DMS79 treated with DMSO at 0.1 percent for 48 hours (cell line): Measurements from ENCODE around the gene PI4K2A.
"Not testable (repeated sequence)": the region's sequence is repeated elsewhere in the genome, so short reads cannot be mapped to it uniquely, and the experiment has no call there.

ENCODE experiments used
- DNase-seq: peaks from one replicate; lab custom pipeline; 2025; lab: John Stamatoyannopoulos, UW

Gene PI4K2A

GRCh38 chr10:97632949-97633884 lies 7.3 kb upstream of the PI4K2A start, which contains the start of gene MORN4:
Gene MORN4, minus strand, starts transcription at chr10:97633500. Its CDS starts 13,847 bp downstream, at chr10:97619653.
- DNase-seq, result peak; percentile 75

DNA sequence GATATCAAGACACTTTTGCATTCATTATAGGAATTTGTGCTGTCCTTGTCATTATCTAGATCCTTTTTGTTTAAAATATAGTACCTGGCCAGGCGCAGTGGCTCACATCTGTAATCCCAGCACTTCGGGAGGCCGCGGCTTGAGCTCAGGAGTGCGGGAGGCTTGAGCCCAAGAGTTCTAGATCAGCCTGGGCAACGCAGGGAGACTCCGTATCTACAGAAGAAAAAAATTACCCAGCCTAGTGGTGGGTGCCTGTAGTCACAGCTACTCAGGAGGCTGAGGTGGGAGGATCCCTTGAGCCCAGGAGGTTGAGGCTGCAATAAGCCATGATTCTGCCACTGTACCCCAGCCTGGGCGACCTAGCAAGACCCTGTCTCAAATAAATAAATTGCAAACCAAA lies 6.5 kb upstream of the PI4K2A start:
- no peak for DNase-seq

- DNase-seq, result no peak
These were observed 4.9 kb upstream of the PI4K2A start for GRCh38 chr10:97635577-97635976.

DNA sequence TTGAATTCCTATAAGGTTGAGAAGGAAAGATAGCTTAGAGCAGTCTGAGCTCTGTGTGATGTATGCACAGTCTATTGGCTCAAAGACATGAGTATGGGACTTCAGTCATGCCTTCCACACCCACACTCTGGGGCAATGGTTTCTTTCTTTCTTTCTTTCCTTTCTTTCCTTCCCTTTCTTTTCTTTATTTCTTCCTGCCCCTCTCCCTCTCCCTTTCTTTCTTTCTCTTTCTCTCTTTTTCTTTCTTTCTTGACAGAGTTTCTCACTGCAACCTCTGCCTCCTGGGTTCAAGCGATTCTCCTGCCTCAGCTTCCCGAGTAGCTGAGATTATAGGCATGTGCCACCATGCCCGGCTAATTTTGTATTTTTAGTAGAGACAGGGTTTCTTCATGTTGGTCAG lies 1.4 kb upstream of the PI4K2A start:
- not testable (repeated sequence) for DNase-seq

GRCh38 chr10:97640868-97641811 lies 669 bp downstream of the PI4K2A start:
- DNase-seq, result no peak

- DNase-seq, result not testable (repeated sequence)
These were observed 2.1 kb downstream of the PI4K2A start for GRCh38 chr10:97642471-97643159.

- no peak for DNase-seq
These were observed 3.0 kb downstream of the PI4K2A start for GRCh38 chr10:97643441-97643985.

DNA sequence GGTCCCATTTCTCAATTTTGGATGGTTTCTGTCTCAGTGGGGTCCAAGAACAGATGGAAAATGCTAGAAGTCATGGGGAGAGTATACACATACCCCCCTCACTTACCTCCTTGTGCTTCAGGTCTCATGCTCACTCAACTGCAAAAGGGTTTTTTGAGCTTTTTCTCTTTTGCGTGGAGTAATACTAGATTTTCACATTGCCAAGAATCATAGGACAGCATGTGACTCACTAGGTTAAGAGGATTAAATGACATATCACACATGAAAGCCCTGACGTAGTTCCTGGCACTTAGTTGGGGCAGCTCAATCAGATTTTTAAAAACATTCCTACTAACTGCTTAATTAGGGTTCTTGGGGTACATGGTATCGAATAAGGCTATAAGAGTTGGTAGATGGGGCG lies 4.5 kb downstream of the PI4K2A start:
- no peak for DNase-seq

DNA sequence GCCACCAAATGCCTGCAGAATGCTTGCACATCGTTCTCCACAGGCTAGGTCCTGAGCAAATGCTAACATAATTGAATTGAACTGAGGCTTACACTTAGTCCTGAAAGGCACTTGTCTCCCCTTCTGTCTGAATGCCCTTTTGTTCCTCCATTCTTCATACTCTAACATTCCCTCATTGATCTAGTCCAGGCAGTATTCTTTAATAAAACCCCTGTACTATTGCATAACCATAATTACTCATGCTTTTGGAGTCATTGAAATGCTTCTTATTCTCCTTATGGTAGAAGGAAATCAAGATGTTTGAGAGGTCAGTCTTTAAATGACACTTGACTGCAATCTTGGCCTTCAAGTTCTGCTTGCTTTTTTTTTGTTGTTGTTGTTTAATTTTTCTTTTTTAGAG lies 7.1 kb downstream of the PI4K2A start:
- DNase-seq, result no peak

GRCh38 chr10:97648562-97649404 lies 8.3 kb downstream of the PI4K2A start:
- DNase-seq, result no peak

DNA sequence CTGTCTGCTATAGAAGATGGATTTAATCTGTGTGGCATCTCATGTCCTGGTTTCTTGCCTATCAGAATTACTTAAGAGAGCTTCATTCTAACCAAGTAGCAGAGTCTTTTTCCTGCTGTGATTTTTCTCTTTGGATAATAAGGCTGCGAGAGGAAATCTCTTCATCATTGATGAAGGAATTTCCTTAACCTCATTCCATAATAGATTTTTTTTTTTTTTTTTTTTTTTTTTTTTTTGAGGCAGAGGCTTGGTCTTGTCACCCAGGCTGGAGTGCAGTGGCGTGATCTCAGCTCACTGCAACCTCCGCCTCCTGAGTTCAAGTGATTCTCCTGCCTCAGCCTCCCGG lies 8.9 kb downstream of the PI4K2A start:
- not testable (repeated sequence) for DNase-seq

GRCh38 chr10:97650726-97651125 lies 10.3 kb downstream of the PI4K2A start:
- DNase-seq, result no peak

GRCh38 chr10:97651773-97652172 lies 11.3 kb downstream of the PI4K2A start:
- no peak for DNase-seq

GRCh38 chr10:97656777-97657176 lies 16.3 kb downstream of the PI4K2A start:
- DNase-seq, result no peak

DNA sequence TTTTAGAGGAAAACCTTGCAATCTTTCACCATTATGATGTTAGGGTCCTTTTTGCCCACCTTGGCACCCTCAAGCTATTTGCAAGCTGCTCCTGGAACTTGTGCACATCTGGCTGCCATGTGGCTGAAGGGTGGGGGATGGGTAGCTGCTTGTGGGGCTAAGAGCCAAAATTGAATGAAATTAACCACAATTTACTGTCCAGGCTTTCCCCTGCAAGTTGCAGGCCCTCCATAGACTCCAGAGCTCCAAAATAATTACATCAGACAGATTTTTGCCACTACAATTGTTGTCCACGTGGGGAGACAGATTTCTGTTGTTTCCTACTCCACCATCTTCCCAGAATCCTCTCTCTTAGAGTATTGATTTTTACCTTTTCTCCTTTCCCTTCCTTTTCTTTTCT lies 19.1 kb downstream of the PI4K2A start:
- no peak for DNase-seq

DNA sequence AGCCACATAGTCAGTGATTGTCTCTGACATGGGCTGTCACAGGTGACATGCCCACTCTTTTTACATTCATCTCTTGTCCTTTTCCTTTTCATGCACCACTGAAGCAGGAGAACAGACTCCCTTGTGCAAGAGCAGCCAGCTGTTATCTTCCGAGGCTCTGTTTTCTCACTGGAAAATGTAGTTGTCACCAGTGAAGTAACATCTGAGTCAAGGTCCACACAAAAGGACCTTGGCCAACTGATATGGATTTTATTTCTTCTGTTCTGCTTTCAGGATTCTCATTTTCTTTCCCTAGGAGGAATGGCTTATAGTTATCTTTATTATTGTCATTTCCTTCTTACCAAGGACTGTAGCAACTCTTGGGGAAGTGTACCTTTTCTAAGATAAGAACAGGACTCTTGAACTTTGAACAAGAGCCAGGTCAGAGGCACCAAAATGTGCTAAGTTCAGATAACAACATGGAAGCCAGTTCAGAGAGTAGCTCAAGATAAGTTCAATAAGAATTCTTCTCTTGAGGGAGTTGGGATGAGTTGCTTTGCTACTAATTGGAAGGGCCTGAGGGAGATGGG lies 23.9 kb downstream of the PI4K2A start:
- no peak for DNase-seq

GRCh38 chr10:97666992-97667391 lies 26.5 kb downstream of the PI4K2A start:
- DNase-seq, result no peak

GRCh38 chr10:97667463-97667862 lies 27.0 kb downstream of the PI4K2A start:
- DNase-seq, result no peak

GRCh38 chr10:97669571-97669970 lies 29.1 kb downstream of the PI4K2A start:
- no peak for DNase-seq

DNA sequence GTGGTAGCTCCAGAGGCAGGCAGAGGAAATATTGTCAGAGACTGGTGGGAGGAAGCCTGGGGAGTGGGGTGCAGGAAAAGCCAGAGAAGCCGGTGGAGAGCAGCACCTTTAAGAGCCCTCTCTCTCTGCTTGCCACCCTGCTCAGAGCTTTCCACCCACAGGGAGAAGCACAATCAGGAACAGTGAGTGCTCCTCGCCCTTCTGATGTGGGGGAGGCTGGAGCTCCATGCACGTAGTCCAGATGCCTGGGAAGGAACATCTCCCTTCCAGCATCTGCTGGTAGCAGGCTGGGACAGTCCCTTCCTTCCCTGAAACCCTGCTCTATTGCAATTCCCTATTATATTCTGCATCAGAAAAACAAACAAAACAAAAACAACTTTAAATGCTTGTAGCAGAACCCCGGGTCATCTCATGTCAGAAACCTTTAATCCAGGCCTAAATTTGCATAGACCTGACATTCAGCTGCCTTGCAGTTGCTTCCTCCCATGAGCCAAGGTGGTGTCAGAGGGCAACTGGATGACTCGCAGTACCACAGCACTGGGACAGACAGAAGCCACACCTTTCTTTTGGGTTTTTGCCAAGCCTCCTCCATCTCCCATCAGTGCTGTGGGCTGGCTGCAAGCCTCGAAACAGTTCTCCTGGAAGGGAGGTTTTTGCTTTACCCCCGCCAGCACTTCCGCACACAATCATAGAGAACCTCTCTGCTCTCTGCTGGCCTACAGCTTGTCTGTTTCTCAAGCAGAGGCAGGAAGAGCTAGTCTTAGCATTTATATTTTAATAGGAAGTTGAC lies 33.5 kb downstream of the PI4K2A start:
- no peak for DNase-seq
